GM18499 (cell line): ENCODE results near the gene SPTBN4.
"Not testable (repeated sequence)": the region's sequence is repeated elsewhere in the genome, so short reads cannot be mapped to it uniquely, and the experiment has no call there.

Experiments
- ATAC-seq: cut with Tn5 transposase; IDR thresholded peaks from one replicate; pipeline ENCODE4 v1.9.1; 2021; ENCODE audit warnings: moderate number of reproducible peaks; ENCODE audit not compliant: insufficient read depth, unreplicated experiment

SPTBN4 gene

GRCh38 chr19:40578442-40578908 lies 111.7 kb downstream of the SPTBN4 start:
- no peak for ATAC-seq

GRCh38 chr19:40580619-40581018 lies 113.8 kb downstream of the SPTBN4 start:
- ATAC-seq, result no peak

GRCh38 chr19:40581531-40581930 lies 114.7 kb downstream of the SPTBN4 start:
- no peak for ATAC-seq

- ATAC-seq, result no peak
Measured at GRCh38 chr19:40582467-40582866, 115.7 kb downstream of the SPTBN4 start.

- no peak for ATAC-seq
Measured at GRCh38 chr19:40583283-40583682, 116.5 kb downstream of the SPTBN4 start.

GRCh38 chr19:40584007-40584406 lies 117.2 kb downstream of the SPTBN4 start:
- no peak for ATAC-seq

- ATAC-seq, result no peak
Measured at GRCh38 chr19:40585241-40585981, 118.6 kb downstream of the SPTBN4 start.

GRCh38 chr19:40585982-40586422 lies 119.2 kb downstream of the SPTBN4 start:
- no peak for ATAC-seq

- no peak for ATAC-seq
Measured at GRCh38 chr19:40586611-40587010, 119.8 kb downstream of the SPTBN4 start.

- ATAC-seq, result no peak
Measured at GRCh38 chr19:40588110-40588854, 121.5 kb downstream of the SPTBN4 start.

GRCh38 chr19:40588926-40589569 lies 122.2 kb downstream of the SPTBN4 start:
- no peak for ATAC-seq

- no peak for ATAC-seq
Measured at GRCh38 chr19:40589591-40590429, 123.0 kb downstream of the SPTBN4 start.

- no peak for ATAC-seq
Measured at GRCh38 chr19:40590464-40591265, 123.9 kb downstream of the SPTBN4 start.

GRCh38 chr19:40591724-40592123 lies 124.9 kb downstream of the SPTBN4 start:
- not testable (repeated sequence) for ATAC-seq

- ATAC-seq, result no peak
Measured at GRCh38 chr19:40592170-40592569, 125.4 kb downstream of the SPTBN4 start.

GRCh38 chr19:40594255-40594654 lies 127.5 kb downstream of the SPTBN4 start:
- ATAC-seq, result no peak

GRCh38 chr19:40594657-40595091 lies 127.9 kb downstream of the SPTBN4 start:
- no peak for ATAC-seq

GRCh38 chr19:40596608-40597328 lies 130.0 kb downstream of the SPTBN4 start:
- no peak for ATAC-seq
